ENCODE results near the gene CTDP1. TPM values are rescaled to one million over a fixed set of nuclear protein-coding genes. Genes with fewer than 3 reads are reported as not detected.

The CTDP1 gene
- total RNA-seq, 1 experiment from 2014 or later: 16.1 TPM

GRCh38 chr18:79724299-79725080 lies 44.9 kb downstream of the CTDP1 start:
- no TSS peak for BruUV-seq (replicated peaks)
- Mint-ChIP-seq H3K9me3 (ENCODE audit: unreplicated experiment) (no peaks in the 10 kb centered on the region), H3K36me3 (ENCODE audit: insufficient read depth, unreplicated experiment) (peaks cover 42% of the 10 kb centered on the region), H3K27me3 (ENCODE audit: insufficient read depth, unreplicated experiment) (no peaks in the 10 kb centered on the region), H3K27ac (ENCODE audit: unreplicated experiment) (no peak overlapping the region), H3K4me1 (ENCODE audit: low read depth, unreplicated experiment) (no peaks in the 10 kb centered on the region), H3K4me3 (ENCODE audit: unreplicated experiment) (no peak overlapping the region)
- TF ChIP-seq, protein P1, sequence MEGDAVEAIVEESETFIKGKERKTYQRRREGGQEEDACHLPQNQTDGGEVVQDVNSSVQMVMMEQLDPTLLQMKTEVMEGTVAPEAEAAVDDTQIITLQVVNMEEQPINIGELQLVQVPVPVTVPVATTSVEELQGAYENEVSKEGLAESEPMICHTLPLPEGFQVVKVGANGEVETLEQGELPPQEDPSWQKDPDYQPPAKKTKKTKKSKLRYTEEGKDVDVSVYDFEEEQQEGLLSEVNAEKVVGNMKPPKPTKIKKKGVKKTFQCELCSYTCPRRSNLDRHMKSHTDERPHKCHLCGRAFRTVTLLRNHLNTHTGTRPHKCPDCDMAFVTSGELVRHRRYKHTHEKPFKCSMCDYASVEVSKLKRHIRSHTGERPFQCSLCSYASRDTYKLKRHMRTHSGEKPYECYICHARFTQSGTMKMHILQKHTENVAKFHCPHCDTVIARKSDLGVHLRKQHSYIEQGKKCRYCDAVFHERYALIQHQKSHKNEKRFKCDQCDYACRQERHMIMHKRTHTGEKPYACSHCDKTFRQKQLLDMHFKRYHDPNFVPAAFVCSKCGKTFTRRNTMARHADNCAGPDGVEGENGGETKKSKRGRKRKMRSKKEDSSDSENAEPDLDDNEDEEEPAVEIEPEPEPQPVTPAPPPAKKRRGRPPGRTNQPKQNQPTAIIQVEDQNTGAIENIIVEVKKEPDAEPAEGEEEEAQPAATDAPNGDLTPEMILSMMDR (IDR thresholded peaks at IDR 0.05; ENCODE audit: insufficient read depth in 1 of 2, low read depth in 1 of 2, low read length in 1 of 2, severe bottlenecking in 1 of 2, unreplicated experiment in 1 of 2): no peak
- CTCF ChIA-PET: interaction anchor here (0.7 kb wide), 1 partner anchor 39 kb away, joined by 3 read pairs; no protein-coding TSS in a partner anchor
- POLR2A ChIA-PET: no interaction called here
- intact Hi-C loops (cut with micrococcal nuclease; ENCODE audit: unreplicated experiment): no loop called here
- Histone ChIP-seq H3K9me3 (no peaks in the 10 kb centered on the region), H3K4me1 (no peaks in the 10 kb centered on the region), H3K4me3 (ENCODE audit: low read depth, low read length) (no peak overlapping the region), H3K36me3 (ENCODE audit: control insufficient read depth, insufficient read depth, low read length) (no peaks in the 10 kb centered on the region), H3K27me3 (replicated peaks; ENCODE audit: control insufficient read depth, insufficient read depth, low read length) (no peaks in the 10 kb centered on the region)
- no peak for DNase-seq

- H3K9me3 Mint-ChIP-seq (ENCODE audit: unreplicated experiment): no peaks in the 10 kb centered on the region
- H3K4me1 Mint-ChIP-seq (ENCODE audit: low read depth, unreplicated experiment): no peaks in the 10 kb centered on the region
- no peak overlapping the region for H3K4me3 Mint-ChIP-seq (ENCODE audit: unreplicated experiment)
- H3K36me3 Mint-ChIP-seq (ENCODE audit: insufficient read depth, unreplicated experiment): peaks cover 48% of the 10 kb centered on the region
- CTCF ChIA-PET: no interaction called here
- no TSS peak for BruUV-seq (replicated peaks)
- intact Hi-C loops (cut with micrococcal nuclease; ENCODE audit: unreplicated experiment): no loop called here
- no peak overlapping the region for H3K27ac Mint-ChIP-seq (ENCODE audit: unreplicated experiment)
- Histone ChIP-seq H3K4me3 (ENCODE audit: low read depth, low read length) (no peak overlapping the region), H3K36me3 (ENCODE audit: control insufficient read depth, insufficient read depth, low read length) (no peaks in the 10 kb centered on the region), H3K4me1 (no peaks in the 10 kb centered on the region), H3K9me3 (no peaks in the 10 kb centered on the region), H3K27me3 (replicated peaks; ENCODE audit: control insufficient read depth, insufficient read depth, low read length) (no peaks in the 10 kb centered on the region)
- TF ChIP-seq, protein P1 (IDR thresholded peaks at IDR 0.05; ENCODE audit: insufficient read depth in 1 of 2, low read depth in 1 of 2, low read length in 1 of 2, severe bottlenecking in 1 of 2, unreplicated experiment in 1 of 2): no peak
- H3K27me3 Mint-ChIP-seq (ENCODE audit: insufficient read depth, unreplicated experiment): no peaks in the 10 kb centered on the region
- DNase-seq: no peak
- POLR2A ChIA-PET: no interaction called here
These were observed 45.9 kb downstream of the CTDP1 start for GRCh38 chr18:79725486-79725885.

DNA sequence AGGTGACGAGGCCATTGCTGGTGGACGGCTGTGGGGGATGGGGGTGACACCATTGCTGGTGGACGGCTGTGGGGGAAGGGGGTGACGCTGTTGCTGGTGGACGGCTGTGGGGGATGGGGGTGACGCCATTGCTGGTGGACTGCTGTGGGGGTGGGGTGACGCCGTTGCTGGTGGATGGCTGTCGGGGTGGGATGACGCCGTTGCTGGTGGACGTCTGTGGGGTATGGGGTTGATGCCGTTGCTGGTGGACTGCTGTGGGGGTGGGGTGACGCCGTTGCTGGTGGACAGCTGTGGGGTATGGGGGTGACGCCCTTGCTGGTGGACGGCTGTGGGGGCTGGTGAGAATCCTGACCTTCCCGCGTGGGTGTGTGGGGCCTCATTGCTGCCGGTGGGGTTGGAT lies 47.1 kb downstream of the CTDP1 start:
- POLR2A ChIA-PET: no interaction called here
- H3K36me3 ChIP-seq (ENCODE audit: control insufficient read depth, insufficient read depth, low read length): no peaks in the 10 kb centered on the region
- H3K4me3 ChIP-seq (ENCODE audit: low read depth, low read length): no peak overlapping the region
- no TSS peak for BruUV-seq (replicated peaks)
- TF ChIP-seq, protein P1 (IDR thresholded peaks at IDR 0.05; ENCODE audit: insufficient read depth in 1 of 2, low read depth in 1 of 2, low read length in 1 of 2, severe bottlenecking in 1 of 2, unreplicated experiment in 1 of 2): no peak
- H3K9me3 ChIP-seq: no peaks in the 10 kb centered on the region
- Mint-ChIP-seq H3K4me1 (ENCODE audit: low read depth, unreplicated experiment) (no peaks in the 10 kb centered on the region), H3K27me3 (ENCODE audit: insufficient read depth, unreplicated experiment) (no peaks in the 10 kb centered on the region), H3K27ac (ENCODE audit: unreplicated experiment) (no peak overlapping the region), H3K4me3 (ENCODE audit: unreplicated experiment) (no peak overlapping the region), H3K36me3 (ENCODE audit: insufficient read depth, unreplicated experiment) (peaks cover 49% of the 10 kb centered on the region), H3K9me3 (ENCODE audit: unreplicated experiment) (no peaks in the 10 kb centered on the region)
- CTCF ChIA-PET: no interaction called here
- intact Hi-C loops (cut with micrococcal nuclease; ENCODE audit: unreplicated experiment): no loop called here
- H3K27me3 ChIP-seq (replicated peaks; ENCODE audit: control insufficient read depth, insufficient read depth, low read length): no peaks in the 10 kb centered on the region
- DNase-seq: no peak
- H3K4me1 ChIP-seq: no peaks in the 10 kb centered on the region
